ENCODE data around the gene ZNF622.

The ZNF622 gene

GRCh38 chr5:16504571-16504970 lies 39.0 kb upstream of the ZNF622 start:
- no peak overlapping the region for H3K4me3 ChIP-seq (ENCODE audit: low read depth, low read length)
- no peak for TF ChIP-seq CTCF (conservative IDR thresholded peaks at IDR 0.05; ENCODE audit: low read depth, low read length)
- DNase-seq (ENCODE audit: low read depth): no peak

- no peak overlapping the region for H3K4me3 ChIP-seq (ENCODE audit: low read depth, low read length)
- no peak for TF ChIP-seq CTCF (conservative IDR thresholded peaks at IDR 0.05; ENCODE audit: low read depth, low read length)
- DNase-seq (ENCODE audit: low read depth): peak; percentile 52
These were observed 37.3 kb upstream of the ZNF622 start for GRCh38 chr5:16502866-16503265.

- H3K4me3 ChIP-seq (ENCODE audit: low read depth, low read length): no peak overlapping the region
- no peak for DNase-seq (ENCODE audit: low read depth)
- no peak for TF ChIP-seq CTCF (conservative IDR thresholded peaks at IDR 0.05; ENCODE audit: low read depth, low read length)
These were observed 34.4 kb upstream of the ZNF622 start for GRCh38 chr5:16500024-16500423.

GRCh38 chr5:16497546-16497945 lies 31.9 kb upstream of the ZNF622 start:
- TF ChIP-seq CTCF (conservative IDR thresholded peaks at IDR 0.05; ENCODE audit: low read depth, low read length): no peak
- H3K4me3 ChIP-seq (ENCODE audit: low read depth, low read length): no peak overlapping the region
- no peak for DNase-seq (ENCODE audit: low read depth)

- TF ChIP-seq CTCF (conservative IDR thresholded peaks at IDR 0.05; ENCODE audit: low read depth, low read length): no peak
- peak; percentile 35 for DNase-seq (ENCODE audit: low read depth)
- no peak overlapping the region for H3K4me3 ChIP-seq (ENCODE audit: low read depth, low read length)
These were observed 27.7 kb upstream of the ZNF622 start for GRCh38 chr5:16493261-16493660.

GRCh38 chr5:16492398-16493140 lies 27.0 kb upstream of the ZNF622 start:
- H3K4me3 ChIP-seq (ENCODE audit: low read depth, low read length): no peak overlapping the region
- TF ChIP-seq CTCF (conservative IDR thresholded peaks at IDR 0.05; ENCODE audit: low read depth, low read length): no peak
- DNase-seq (ENCODE audit: low read depth): peak; percentile 97

- DNase-seq (ENCODE audit: low read depth): no peak
- TF ChIP-seq CTCF (conservative IDR thresholded peaks at IDR 0.05; ENCODE audit: low read depth, low read length): no peak
- H3K4me3 ChIP-seq (ENCODE audit: low read depth, low read length): no peak overlapping the region
These were observed 25.3 kb upstream of the ZNF622 start for GRCh38 chr5:16490911-16491310.
